IgD-negative memory B cell (primary cell): ENCODE results near the gene ELP4. TPM values are rescaled to one million over a fixed set of nuclear protein-coding genes. Genes with fewer than 3 reads are reported as not detected.
A peak's percentile ranks its signal among the peaks of the same experiment; 100 is the strongest.

ENCODE experiments used
- H3K27ac Mint-ChIP-seq, 3 donors: one replicate each; pipeline ENCODE4 v1.8.0; 2020 to 2022; ENCODE audit warnings: mild to moderate bottlenecking in 3 of 3, mixed read lengths in 3 of 3, moderate library complexity in 1 of 3
- H3K27me3 Mint-ChIP-seq: one replicate; pipeline ENCODE4 v1.8.0; 2021; ENCODE audit warnings: mixed read lengths
- H3K36me3 Mint-ChIP-seq: one replicate; pipeline ENCODE4 v1.8.0; 2020; ENCODE audit warnings: mild to moderate bottlenecking, mixed read lengths
- H3K4me1 Mint-ChIP-seq, 3 donors: one replicate each; pipeline ENCODE4 v1.8.0; 2020 to 2022; ENCODE audit warnings: mixed read lengths in 3 of 3, mild to moderate bottlenecking in 1 of 3
- H3K4me3 Mint-ChIP-seq, 4 donors: one replicate each; pipeline ENCODE4 v1.8.0; 2020 to 2022; ENCODE audit warnings: mild to moderate bottlenecking in 4 of 4, mixed read lengths in 4 of 4, moderate library complexity in 3 of 4
- H3K9me3 Mint-ChIP-seq, 3 donors: one replicate each; pipeline ENCODE4 v1.8.0; 2020 to 2021; ENCODE audit warnings: mixed read lengths in 3 of 3, mild to moderate bottlenecking in 1 of 3
- polyA plus RNA-seq: library from polyadenylated mRNA; unstranded; fragments of 300-500 nt; fragmentation: Illumina TruSeq; gene quantifications from one replicate; pipeline ENCODE4 v1.2.3, GENCODE V29; 2021

The ELP4 gene
- polyA plus RNA-seq, 1 donor from 2014 or later, result 15.3 TPM

- Mint-ChIP-seq H3K4me1 (peaks cover 14 to 43% (median 19%) of the 10 kb centered on the region in 3 donors), H3K27me3 (peaks cover 73% of the 10 kb centered on the region), H3K36me3 (no peaks in the 10 kb centered on the region), H3K27ac (no peak overlapping the region), H3K9me3 (peaks cover 0 to 27% (median 7%) of the 10 kb centered on the region in 3 donors), H3K4me3 (no peak overlapping the region)
Observed at GRCh38 chr11:31805629-31806185, 296.1 kb downstream of the ELP4 start.

- H3K27ac Mint-ChIP-seq, result peak overlapping the region; percentile 8 to 83 (median 17)
- H3K4me3 Mint-ChIP-seq, result peak overlapping the region in 1 of 4 donors; percentile 46
- peaks cover 19 to 49% (median 23%) of the 10 kb centered on the region in 3 donors for H3K4me1 Mint-ChIP-seq
- peaks cover 73% of the 10 kb centered on the region for H3K27me3 Mint-ChIP-seq
- H3K36me3 Mint-ChIP-seq, result no peaks in the 10 kb centered on the region
- peaks cover 0 to 33% (median 6%) of the 10 kb centered on the region in 3 donors for H3K9me3 Mint-ChIP-seq
Observed at GRCh38 chr11:31806186-31806927, 296.8 kb downstream of the ELP4 start.

GRCh38 chr11:31806928-31807798 lies 297.6 kb downstream of the ELP4 start:
- peaks cover 21 to 50% (median 26%) of the 10 kb centered on the region in 3 donors for H3K4me1 Mint-ChIP-seq
- peak overlapping the region; percentile 54 to 83 (median 65) for H3K27ac Mint-ChIP-seq
- peaks cover 0 to 33% (median 6%) of the 10 kb centered on the region in 3 donors for H3K9me3 Mint-ChIP-seq
- peaks cover 72% of the 10 kb centered on the region for H3K27me3 Mint-ChIP-seq
- H3K4me3 Mint-ChIP-seq, result peak overlapping the region in 2 of 4 donors; percentile 41 to 46
- H3K36me3 Mint-ChIP-seq, result peaks cover 2% of the 10 kb centered on the region

GRCh38 chr11:31807799-31808667 lies 298.5 kb downstream of the ELP4 start:
- Mint-ChIP-seq H3K9me3 (peaks cover 0 to 29% (median 6%) of the 10 kb centered on the region in 3 donors), H3K27ac (peak overlapping the region; percentile 19 to 65 (median 54)), H3K27me3 (peaks cover 71% of the 10 kb centered on the region), H3K36me3 (peaks cover 2% of the 10 kb centered on the region), H3K4me3 (peak overlapping the region in 3 of 4 donors; percentile 46 to 78 (median 58)), H3K4me1 (peaks cover 26 to 55% (median 27%) of the 10 kb centered on the region in 3 donors)

- Mint-ChIP-seq H3K27me3 (peaks cover 66% of the 10 kb centered on the region), H3K9me3 (peaks cover 0 to 20% (median 3%) of the 10 kb centered on the region in 3 donors), H3K27ac (peak overlapping the region in 2 of 3 donors; percentile 59 to 93), H3K4me3 (peak overlapping the region in 3 of 4 donors; percentile 37 to 91 (median 78)), H3K36me3 (peaks cover 2% of the 10 kb centered on the region), H3K4me1 (peaks cover 26 to 57% (median 27%) of the 10 kb centered on the region in 3 donors)
Observed at GRCh38 chr11:31808721-31809540, 299.4 kb downstream of the ELP4 start.

GRCh38 chr11:31809541-31809856 lies 299.9 kb downstream of the ELP4 start:
- Mint-ChIP-seq H3K27me3 (peaks cover 64% of the 10 kb centered on the region), H3K27ac (peak overlapping the region; percentile 59 to 93 (median 60)), H3K4me1 (peaks cover 23 to 52% (median 25%) of the 10 kb centered on the region in 3 donors), H3K4me3 (peak overlapping the region in 3 of 4 donors; percentile 57 to 91 (median 78)), H3K9me3 (peaks cover 0 to 16% (median 0%) of the 10 kb centered on the region in 3 donors), H3K36me3 (peaks cover 2% of the 10 kb centered on the region)

GRCh38 chr11:31809857-31810778 lies 300.6 kb downstream of the ELP4 start:
- Mint-ChIP-seq H3K4me3 (peak overlapping the region; percentile 72 to 91 (median 90)), H3K27ac (peak overlapping the region; percentile 94 to 96 (median 95)), H3K4me1 (peaks cover 22 to 51% (median 25%) of the 10 kb centered on the region in 3 donors), H3K27me3 (peaks cover 66% of the 10 kb centered on the region), H3K9me3 (peaks cover 0 to 15% (median 0%) of the 10 kb centered on the region in 3 donors), H3K36me3 (peaks cover 2% of the 10 kb centered on the region)

- Mint-ChIP-seq H3K4me3 (peak within 1 kb of the TSS; percentile 72 to 90 (median 90)), H3K9me3 (peaks cover 0 to 16% (median 0%) of the 10 kb centered on the region in 3 donors), H3K27me3 (peaks cover 68% of the 10 kb centered on the region), H3K36me3 (peaks cover 2% of the 10 kb centered on the region), H3K27ac (peak within 1 kb of the TSS; percentile 95 to 97 (median 97)), H3K4me1 (peaks cover 23 to 53% (median 26%) of the 10 kb centered on the region in 3 donors)
Observed at GRCh38 chr11:31810779-31811647, 301.4 kb downstream of the ELP4 start, which contains the start of gene PAX6. Gene PAX6 (minus strand): TSS chr11:31811322. CDS start chr11:31806411, 4,911 bp downstream.

- peaks cover 0 to 20% (median 0%) of the 10 kb centered on the region in 3 donors for H3K9me3 Mint-ChIP-seq
- peaks cover 25 to 43% (median 28%) of the 10 kb centered on the region in 3 donors for H3K4me1 Mint-ChIP-seq
- H3K4me3 Mint-ChIP-seq, result peak overlapping the region; percentile 65 to 94 (median 87)
- H3K27me3 Mint-ChIP-seq, result peaks cover 62% of the 10 kb centered on the region
- H3K27ac Mint-ChIP-seq, result peak overlapping the region; percentile 84 to 97 (median 97)
- peaks cover 2% of the 10 kb centered on the region for H3K36me3 Mint-ChIP-seq
Observed at GRCh38 chr11:31812383-31813381, 303.1 kb downstream of the ELP4 start.

- Mint-ChIP-seq H3K27me3 (peaks cover 59% of the 10 kb centered on the region), H3K36me3 (peaks cover 2% of the 10 kb centered on the region), H3K9me3 (peaks cover 0 to 20% (median 0%) of the 10 kb centered on the region in 3 donors), H3K27ac (peak overlapping the region in 1 of 3 donors; percentile 85), H3K4me1 (peaks cover 25 to 35% (median 29%) of the 10 kb centered on the region in 3 donors), H3K4me3 (peak overlapping the region; percentile 59 to 87 (median 72))
Observed at GRCh38 chr11:31813391-31814175, 304.0 kb downstream of the ELP4 start.
